NCI-H2081 treated with DMSO at 0.1 percent for 48 hours (cell line): ENCODE data around the gene CIB2.

Source experiments
- DNase-seq: peaks from one replicate; lab custom pipeline; 2025; lab: John Stamatoyannopoulos, UW

The CIB2 gene

GRCh38 chr15:78149068-78149804 is 18.0 kb upstream of the CIB2 start, which contains the start of gene IDH3A:
Gene IDH3A, plus strand, starts transcription at chr15:78149362. Its CDS starts 42 bp downstream, at chr15:78149404.
- DNase-seq: peak; percentile 81

GRCh38 chr15:78148392-78149067 is 17.3 kb upstream of the CIB2 start:
- DNase-seq: no peak

- no peak for DNase-seq
Measured at GRCh38 chr15:78147566-78147965, 16.3 kb upstream of the CIB2 start.

GRCh38 chr15:78146425-78147154 is 15.3 kb upstream of the CIB2 start:
- DNase-seq: no peak

GRCh38 chr15:78142332-78142731 is 11.1 kb upstream of the CIB2 start:
- no peak for DNase-seq

GRCh38 chr15:78140292-78140691 is 9.0 kb upstream of the CIB2 start:
- no peak for DNase-seq

GRCh38 chr15:78139578-78139977 is 8.3 kb upstream of the CIB2 start:
- no peak for DNase-seq

- DNase-seq: no peak
Measured at GRCh38 chr15:78133801-78134200, 2.6 kb upstream of the CIB2 start.

- no peak for DNase-seq
Measured at GRCh38 chr15:78130466-78131294, 565 bp downstream of the CIB2 start.

- no peak for DNase-seq
Measured at GRCh38 chr15:78129751-78130287, 1.4 kb downstream of the CIB2 start.

- DNase-seq: no peak
Measured at GRCh38 chr15:78129077-78129750, 2.0 kb downstream of the CIB2 start.

- no peak for DNase-seq
Measured at GRCh38 chr15:78127882-78128281, 3.4 kb downstream of the CIB2 start.

GRCh38 chr15:78125267-78125666 is 6.0 kb downstream of the CIB2 start:
- DNase-seq: no peak

GRCh38 chr15:78120523-78120922 is 10.7 kb downstream of the CIB2 start:
- no peak for DNase-seq

- DNase-seq: no peak
Measured at GRCh38 chr15:78112551-78112950, 18.7 kb downstream of the CIB2 start.

- DNase-seq: no peak
Measured at GRCh38 chr15:78111788-78112187, 19.5 kb downstream of the CIB2 start.

- no peak for DNase-seq
Measured at GRCh38 chr15:78110916-78111475, 20.2 kb downstream of the CIB2 start.

GRCh38 chr15:78110096-78110495 is 21.1 kb downstream of the CIB2 start:
- no peak for DNase-seq

- no peak for DNase-seq
Measured at GRCh38 chr15:78109156-78109555, 22.1 kb downstream of the CIB2 start.

- no peak for DNase-seq
Measured at GRCh38 chr15:78108300-78109084, 22.8 kb downstream of the CIB2 start.
